HG03066 (cell line): ENCODE data around the gene ACAA1.
"Not testable (repeated sequence)": the region's sequence is repeated elsewhere in the genome, so short reads cannot be mapped to it uniquely, and the experiment has no call there.

Experiments
- ATAC-seq: cut with Tn5 transposase; IDR thresholded peaks from one replicate; pipeline ENCODE4 v1.9.1; 2021; ENCODE audit warnings: low read depth; ENCODE audit not compliant: unreplicated experiment

ACAA1 gene, protein sequence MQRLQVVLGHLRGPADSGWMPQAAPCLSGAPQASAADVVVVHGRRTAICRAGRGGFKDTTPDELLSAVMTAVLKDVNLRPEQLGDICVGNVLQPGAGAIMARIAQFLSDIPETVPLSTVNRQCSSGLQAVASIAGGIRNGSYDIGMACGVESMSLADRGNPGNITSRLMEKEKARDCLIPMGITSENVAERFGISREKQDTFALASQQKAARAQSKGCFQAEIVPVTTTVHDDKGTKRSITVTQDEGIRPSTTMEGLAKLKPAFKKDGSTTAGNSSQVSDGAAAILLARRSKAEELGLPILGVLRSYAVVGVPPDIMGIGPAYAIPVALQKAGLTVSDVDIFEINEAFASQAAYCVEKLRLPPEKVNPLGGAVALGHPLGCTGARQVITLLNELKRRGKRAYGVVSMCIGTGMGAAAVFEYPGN

DNA sequence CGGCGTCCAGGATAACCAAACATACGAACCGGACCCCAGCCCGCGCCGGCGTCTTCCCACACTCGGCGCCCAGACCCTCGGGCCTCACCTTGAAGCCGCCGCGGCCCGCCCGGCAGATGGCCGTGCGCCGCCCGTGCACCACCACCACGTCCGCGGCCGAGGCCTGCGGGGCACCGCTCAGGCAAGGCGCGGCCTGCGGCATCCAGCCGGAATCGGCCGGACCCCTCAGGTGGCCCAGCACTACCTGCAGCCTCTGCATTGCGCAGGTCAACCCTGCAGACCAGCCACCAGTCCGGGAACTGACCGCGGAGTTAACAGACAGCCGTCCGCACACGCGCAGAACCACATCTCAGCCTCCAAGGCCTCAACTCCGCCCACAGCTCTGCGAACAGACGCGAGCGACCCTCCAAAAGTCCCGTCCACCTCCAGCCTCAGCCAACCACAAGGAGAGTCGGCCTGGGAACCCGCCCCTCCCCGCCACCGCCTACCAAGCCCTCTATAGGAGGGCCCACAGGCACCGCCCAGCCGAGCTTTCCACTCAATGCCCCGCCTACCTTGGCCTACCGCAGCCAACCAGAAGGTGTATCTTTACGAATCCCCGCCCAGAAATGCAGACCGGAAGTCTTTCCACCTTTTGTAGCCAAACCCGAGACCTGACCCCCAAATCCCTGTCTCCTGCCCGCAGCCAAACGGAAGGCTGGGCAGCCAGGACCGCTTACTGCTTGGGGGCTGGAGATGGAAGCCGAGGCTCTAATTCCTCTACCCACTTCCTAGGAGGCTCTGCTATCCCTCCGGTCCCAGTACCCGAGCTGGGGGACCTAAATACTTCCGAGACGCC, at the start of gene ACAA1:
Gene ACAA1 (minus strand): TSS at position 351 of the 838 bp plus-strand sequence. CDS start 92 bp downstream, at position 259.
- peak; percentile 82 for ATAC-seq

DNA sequence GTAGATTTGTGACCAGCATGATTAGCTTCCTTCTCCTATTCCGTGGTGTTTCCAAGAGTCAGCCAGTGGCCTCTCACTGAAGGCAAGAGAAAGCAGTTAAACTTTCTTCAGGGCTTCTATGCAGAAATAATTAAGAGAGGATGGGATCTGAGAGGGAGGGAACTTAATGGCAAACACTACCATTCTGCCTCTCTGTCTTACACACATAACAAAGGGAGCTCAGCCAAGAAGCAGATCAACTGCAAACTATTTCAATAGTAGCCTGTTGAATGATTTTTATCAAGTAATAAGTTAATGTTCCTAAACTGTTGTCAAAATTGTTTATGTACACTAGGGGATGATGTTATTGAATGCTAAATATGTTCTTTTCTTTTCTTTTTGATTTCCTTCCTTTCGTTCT, 40.3 kb upstream of the ACAA1 start:
- no peak for ATAC-seq

DNA sequence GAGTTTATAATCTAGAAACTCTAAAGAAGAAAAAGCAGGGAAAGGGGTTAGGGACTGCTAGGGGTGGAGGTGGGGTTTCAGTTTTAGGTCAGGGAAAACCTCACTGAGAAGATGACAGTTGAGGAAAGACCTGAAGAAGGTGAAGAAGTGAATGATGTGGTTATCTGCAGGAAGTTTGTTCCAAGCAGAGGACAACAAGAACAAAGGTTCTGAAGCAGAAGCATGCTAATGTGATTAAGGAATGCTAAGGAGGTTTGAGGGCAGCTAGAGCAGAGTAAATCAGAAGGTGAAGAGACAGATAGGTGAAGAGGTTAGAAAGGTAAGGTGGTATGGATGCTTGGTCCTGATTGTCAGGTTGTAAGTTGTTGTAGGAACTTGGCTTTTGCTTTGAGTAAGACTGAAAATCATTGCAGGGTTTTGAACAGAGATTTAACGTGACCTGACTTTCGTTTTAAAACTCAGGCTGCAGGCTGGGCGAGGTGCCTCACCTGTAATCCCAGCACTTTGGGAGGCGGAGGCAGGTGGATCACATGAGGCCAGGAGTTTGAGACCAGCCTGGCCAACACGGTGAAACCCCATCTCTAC, 37.0 kb upstream of the ACAA1 start:
- no peak for ATAC-seq

DNA sequence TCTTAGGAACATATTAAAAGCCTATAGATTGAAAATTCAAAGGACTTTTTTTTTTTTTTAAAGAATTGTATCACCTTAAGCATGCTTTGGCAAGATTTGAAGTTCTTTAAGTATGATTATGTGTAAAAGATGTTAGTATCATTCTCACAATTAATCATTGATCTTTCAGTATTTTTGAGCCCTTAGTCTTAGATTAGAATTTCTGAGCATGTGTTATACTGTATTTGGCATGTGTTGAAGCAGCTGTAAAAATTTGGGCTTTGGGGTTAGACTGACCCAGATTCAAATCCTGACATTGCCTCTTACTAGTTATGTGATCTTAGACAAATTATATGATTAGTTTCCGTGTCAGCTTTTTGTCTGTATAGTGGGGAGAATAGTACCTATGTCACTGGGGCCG, 34.7 kb upstream of the ACAA1 start:
- no peak for ATAC-seq

DNA sequence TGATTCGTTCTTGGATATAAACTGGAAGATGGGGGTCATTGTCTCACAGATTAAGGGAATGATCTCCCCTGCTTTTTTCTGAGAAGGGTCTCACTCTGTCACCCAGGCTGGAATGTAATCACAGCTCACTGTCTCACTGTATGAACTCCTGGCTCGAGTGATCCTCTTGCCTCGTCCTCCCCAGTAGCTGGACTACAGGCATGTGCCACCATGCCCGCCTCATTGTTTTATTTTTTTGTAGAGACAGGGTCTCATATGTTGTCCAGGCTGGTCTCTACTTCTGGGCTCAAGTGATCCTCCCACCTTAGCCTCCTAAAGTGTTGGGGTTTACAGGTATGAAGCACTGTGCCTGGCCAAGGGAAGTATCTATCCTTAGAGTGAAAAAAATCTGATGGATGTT, 33.8 kb upstream of the ACAA1 start:
- ATAC-seq: no peak

DNA sequence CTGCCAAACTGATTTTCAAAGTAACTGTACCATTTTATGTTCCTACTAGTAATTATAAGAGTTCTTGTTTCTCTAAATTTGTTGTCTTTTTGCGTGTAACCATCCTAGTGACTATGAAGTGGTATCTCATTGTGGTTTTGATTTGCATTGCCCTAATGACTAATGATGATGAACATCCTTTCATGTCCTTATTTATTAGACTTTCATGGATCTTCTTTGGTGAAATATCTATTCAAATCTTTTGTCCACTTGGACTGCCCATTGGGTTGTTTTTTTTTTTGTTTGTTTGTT, 32.0 kb upstream of the ACAA1 start:
- ATAC-seq: no peak

DNA sequence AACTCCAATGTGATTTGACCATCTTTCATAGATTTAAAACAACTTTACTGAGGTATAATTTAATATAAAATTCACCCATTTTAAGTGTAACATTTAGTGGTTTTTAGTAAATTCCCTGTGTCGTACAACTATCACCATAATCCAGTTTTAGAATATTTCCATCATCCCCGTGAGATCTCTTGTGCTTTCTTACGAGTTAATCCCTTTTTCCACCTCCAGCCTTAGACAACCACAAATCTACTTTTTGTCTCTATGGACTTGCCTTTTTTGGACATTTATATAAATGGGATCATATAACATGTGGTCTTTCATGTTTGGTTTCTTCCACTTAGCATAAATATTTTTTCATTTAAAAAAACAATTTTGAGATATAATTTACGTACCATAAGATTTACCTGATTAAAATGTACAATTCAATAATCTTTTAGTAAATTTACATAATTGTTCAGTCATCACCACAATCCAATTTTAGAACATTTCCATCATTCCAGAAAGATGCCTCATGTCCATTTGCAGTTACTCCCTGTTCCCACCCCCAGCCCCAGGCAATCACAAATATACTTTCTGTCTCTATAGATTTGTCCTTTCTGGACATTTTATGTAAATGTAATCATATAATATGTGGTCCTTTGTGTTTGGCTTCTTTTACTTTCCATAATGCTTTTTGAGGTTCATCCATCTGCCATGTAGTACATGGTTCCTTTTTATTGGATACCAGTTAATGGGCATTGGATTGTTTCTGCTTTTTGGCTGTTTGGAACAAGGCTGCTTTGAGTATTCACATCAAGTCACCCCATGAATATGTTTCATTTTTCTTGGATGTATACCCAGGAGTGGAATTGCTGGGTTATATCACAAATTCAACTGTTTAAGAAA, 31.5 kb upstream of the ACAA1 start:
- no peak for ATAC-seq

DNA sequence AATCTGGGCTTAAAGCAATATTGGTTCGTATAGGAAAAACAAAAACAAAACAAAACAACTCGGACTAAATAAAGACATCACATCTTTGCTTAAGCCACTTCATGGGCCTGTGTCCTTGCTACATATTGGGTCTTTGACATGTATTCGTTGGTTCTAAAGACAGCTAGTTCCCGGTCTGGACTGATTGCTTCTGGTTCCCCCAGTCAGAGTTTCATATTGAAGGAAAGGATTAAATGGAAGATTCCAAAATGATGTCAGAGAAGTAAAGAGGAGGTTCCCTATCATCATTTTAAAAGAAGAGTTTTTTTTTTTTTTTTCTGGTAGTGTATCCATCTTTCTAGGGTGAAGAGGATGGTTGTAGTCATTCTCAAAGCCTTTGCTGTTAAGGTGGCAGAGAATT, 30.7 kb upstream of the ACAA1 start:
- no peak for ATAC-seq

DNA sequence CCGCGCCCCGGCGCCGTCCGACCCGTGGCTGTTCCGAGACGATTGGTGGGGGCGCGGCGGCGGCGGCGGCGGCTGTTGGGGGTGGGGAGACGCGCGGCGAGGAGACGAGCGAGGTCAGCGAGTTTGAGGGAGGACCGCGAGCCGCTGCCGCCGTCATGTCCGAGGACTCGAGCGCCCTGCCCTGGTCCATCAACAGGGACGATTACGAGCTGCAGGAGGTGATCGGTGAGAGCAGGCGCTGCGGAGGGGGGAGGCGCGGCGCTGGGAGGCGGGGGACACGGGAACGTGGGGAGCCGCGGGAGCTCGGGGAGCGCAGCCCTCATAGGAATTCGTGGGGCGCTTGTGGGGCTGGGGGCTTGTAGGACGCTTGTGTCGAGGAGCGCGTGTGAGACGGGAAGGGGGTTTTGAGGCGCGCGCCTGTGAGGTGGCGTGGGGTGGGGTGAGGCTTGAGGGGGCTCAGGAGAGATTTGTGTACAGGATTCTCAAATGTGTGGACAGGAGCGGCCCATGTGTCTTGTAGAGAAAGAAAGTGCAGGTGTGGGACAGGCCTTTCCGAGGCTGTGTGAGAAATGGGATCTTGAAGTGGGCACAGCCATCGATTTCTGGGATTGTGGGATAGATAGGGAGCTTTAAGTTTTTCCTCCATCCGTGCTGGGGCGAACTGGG, 28.9 kb upstream of the ACAA1 start:
- no peak for ATAC-seq

DNA sequence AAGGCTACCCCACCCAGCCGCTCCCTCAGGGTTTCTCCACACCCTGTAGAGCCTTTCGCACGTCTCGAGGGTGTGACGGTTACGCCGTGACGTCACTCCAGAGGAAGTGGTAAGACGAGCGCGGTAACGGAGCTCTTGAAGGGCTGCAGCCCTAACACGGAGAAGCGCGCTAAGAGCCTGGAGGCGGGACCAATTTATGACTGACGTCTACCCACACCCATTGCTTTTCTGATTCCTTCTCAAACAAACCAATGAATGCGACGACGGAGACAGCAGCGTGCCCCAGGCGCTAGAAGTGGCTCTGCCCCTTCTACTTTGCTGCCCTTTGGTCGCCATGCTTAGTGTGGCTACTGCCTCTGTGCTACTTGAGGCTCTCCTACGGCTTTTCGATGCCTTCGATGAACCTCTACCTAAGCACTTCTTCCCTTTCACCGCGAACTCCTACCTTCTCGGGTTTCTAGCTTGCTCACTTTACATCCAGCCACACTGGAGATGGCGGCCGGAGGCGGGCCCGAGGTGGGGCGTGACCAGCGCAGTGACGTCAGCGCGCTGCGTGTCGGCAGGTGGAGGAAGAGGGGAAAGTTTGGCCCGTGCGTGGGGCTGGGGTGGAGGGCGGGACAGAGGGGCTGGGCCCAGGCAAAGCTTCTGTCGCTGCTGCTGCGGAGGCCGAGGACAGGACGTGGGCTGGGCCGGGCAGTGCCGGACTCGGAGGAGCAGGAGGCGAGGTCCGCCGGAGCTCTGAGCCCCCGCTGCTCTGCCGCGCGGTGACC, 28.2 kb upstream of the ACAA1 start, which contains the start of gene OXSR1:
Gene OXSR1 (plus strand): TSS at position 586 of the 770 bp plus-strand sequence. CDS start 340 bp downstream, outside the sequence.
- ATAC-seq: peak; percentile 90

DNA sequence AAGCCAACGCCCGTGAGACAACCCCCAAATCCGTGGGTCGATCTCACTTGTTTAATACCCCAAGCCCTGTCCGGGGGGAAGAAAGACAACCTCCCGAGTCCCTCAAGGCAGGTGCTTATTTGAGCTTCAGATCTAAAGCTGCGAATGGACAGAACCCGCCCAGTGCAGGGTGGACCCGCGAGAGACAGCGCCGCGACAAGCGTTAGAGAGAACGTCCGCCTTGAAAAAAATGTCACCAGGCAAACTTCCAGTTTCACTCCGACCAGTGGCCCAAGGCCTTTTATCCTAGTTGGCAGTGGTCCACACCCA, 27.7 kb upstream of the ACAA1 start:
- ATAC-seq: no peak

DNA sequence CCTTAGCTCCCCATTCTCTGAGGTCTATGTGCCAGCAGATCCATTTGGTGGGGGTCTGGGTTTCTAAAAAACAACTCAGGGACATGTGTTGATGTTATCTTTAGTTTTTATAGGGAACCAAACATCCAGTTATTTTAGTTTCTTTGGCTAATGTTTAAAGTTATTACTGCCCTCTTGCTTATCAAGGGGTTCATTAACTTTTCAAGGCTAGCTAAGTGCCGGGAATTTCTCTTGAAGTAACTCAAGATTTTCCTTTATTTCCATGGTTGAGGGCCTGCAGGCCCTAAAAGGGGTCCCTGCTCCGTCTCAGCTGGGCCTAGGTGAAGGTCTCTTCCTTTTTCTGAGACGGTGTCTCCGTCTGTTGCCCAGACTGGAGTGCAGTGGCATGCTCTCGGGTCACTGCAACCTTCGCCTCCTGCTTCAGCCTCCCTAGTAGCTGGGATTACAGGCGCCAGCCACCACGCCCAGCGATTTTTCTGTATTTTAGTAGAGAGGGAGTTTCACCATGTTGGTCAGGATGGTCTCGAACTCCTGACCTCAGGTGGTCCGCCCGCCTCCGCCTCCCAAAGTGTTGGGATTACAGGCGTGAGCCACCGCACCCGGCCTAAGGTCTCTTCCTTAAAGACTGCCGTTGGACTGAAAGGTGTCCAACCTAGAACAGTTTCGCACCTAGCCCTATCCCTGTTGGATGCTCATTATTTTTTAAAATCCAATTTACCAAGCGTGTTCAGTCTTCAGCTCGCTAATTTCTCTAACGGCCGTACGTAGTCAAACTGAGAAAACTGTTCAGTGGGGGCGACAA, 27.1 kb upstream of the ACAA1 start:
- no peak for ATAC-seq

DNA sequence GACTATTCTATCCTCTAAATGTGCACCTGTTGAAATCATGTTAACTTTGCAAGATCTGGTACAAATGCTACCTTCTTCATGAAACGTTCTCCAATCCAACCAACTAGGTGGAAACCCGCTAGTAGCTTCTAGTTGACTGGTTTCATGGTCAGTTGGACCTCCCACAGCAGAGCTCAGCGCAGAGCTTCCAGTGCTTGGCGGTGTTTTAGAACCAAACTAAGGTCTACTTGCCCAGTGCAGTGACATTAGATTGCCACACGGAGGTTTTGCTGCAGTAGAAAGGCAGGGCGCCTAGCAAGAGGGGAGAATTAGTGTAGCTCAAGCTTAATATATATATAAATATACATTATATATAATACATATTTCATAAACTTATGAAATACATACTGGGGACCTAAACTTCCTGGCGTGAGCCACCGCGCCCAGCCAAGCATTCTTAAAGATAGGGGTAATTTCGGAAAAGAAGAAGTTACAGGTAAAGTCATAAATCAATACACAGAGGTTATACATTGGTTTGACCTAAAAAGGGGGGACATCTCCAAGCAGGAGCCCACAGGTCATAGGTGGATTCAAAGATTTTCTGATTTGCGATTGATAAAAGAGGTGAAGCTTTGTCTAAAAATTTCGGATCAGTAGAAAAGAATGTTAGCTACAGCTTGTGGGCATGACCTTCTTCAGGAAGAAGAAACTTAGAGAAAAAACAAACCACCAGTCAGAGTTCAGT, 26.4 kb upstream of the ACAA1 start:
- ATAC-seq: no peak

DNA sequence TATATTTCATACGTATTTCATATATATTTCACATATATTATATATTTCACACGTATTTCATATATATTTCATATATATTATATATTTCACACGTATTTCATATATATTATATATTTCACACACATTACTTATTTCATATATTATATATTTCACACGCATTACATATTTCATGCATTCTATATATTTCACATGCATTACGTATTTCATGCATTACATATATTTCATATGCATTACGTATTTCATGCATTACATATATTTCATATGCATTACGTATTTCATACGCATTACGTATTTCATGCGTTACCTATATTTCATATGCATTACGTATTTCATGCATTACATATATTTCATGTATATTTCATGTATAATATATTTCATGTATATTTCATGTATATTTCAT, 23.8 kb upstream of the ACAA1 start:
- ATAC-seq: not testable (repeated sequence)

DNA sequence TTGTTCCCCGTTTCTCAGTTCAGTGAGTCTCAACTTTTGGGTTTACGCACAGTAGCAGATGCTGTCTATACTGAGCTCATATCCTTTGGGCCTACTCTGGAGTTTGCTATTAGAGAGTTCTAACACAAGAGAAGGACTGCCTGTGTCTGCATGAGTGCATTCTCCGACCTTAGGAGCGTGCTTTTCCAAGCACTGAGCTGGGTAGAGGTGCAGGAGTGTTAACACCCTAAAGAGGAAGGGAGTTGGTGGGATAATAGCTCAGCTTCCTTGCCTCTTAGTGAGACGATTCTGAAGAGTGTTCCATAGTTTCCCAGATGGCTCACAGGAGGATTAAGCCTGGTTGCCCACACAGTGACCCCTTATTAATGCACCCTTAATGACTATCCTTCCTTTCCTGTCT, 21.5 kb upstream of the ACAA1 start:
- ATAC-seq: no peak

DNA sequence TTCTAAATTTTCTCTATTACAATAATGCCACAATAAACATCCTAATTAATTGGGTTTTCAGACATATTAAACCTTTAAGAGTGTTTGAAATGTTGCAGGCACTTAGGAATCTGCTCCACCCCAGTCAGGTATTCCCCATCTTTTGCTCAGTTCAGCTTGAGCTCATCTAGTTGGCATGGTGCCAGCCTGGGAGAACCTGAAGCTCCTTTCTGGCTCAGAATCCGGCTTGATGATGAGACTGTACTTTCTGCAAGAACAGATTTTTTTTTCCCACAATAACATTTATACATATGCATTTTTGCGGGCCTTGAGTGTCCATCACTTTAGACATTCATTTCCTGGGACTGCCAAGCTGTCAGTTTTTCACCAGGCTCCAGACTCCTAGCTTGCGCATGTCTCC, 20.7 kb upstream of the ACAA1 start:
- ATAC-seq: no peak

DNA sequence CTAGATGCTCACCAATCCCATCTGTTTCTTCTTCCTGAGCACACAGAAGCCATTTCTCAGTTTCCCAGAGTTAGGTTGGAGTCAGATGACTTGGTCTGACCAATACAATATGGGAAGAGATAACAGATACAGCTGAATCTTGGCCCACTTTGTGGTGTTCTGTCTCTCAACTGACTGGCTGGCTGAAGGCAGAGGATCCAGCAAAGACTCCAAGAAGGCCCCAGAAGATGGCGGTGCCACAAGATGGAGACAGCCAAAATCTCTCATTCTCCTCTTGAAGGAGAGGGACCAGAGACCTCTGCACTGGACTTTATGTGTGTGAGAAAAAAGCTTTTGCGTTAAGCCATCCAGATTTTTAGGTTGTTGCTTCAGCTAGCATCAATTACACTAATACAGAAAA, 20.2 kb upstream of the ACAA1 start:
- ATAC-seq: no peak

DNA sequence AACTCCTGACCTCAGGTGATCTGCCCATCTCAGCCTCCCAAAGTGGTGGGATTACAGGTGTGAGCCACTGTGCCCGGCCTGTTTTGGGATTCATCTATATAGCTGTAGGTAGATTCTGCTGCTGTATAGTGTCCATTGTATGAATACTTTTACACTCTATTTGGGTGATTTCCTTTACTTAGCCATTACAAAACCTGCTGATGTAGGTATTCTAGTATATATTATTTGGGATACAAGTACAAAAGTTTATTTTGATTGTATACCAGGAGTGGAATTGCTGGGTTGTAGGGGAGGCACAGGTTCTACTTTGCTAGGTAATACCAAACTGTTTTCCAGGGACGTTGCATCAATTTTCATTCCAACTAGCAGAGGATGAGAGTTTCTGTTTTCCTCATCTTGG, 18.9 kb upstream of the ACAA1 start:
- ATAC-seq: no peak
